Measurements from ENCODE around the gene ACO2.
"Not testable (repeated sequence)": the region's sequence is repeated elsewhere in the genome, so short reads cannot be mapped to it uniquely, and the experiment has no call there.

The ACO2 gene

GRCh38 chr22:41543854-41544670 lies 75.1 kb downstream of the ACO2 start, which contains the start of gene POLR3H:
Gene POLR3H (minus strand): TSS chr22:41544470. CDS start chr22:41544101, 369 bp downstream.
- DNase-seq = peak; percentile 99

- DNase-seq = peak; percentile 14
Measured at GRCh38 chr22:41544671-41545476, 76.0 kb downstream of the ACO2 start.

GRCh38 chr22:41548830-41549211 lies 79.9 kb downstream of the ACO2 start:
- DNase-seq = no peak

- no peak for DNase-seq
Measured at GRCh38 chr22:41550952-41551491, 82.1 kb downstream of the ACO2 start.

GRCh38 chr22:41551877-41552582 lies 83.1 kb downstream of the ACO2 start:
- no peak for DNase-seq

GRCh38 chr22:41555325-41555982 lies 86.5 kb downstream of the ACO2 start:
- peak; percentile 28 for DNase-seq

GRCh38 chr22:41556561-41556960 lies 87.6 kb downstream of the ACO2 start:
- no peak for DNase-seq

GRCh38 chr22:41557401-41558240 lies 88.7 kb downstream of the ACO2 start:
- peak; percentile 64 for DNase-seq

- not testable (repeated sequence) for DNase-seq
Measured at GRCh38 chr22:41558241-41558630, 89.3 kb downstream of the ACO2 start.

- DNase-seq = peak; percentile 27
Measured at GRCh38 chr22:41560095-41560471, 91.2 kb downstream of the ACO2 start.

- peak; percentile 63 for DNase-seq
Measured at GRCh38 chr22:41561335-41561734, 92.4 kb downstream of the ACO2 start.

GRCh38 chr22:41561788-41562187 lies 92.9 kb downstream of the ACO2 start:
- no peak for DNase-seq

GRCh38 chr22:41562461-41562860 lies 93.5 kb downstream of the ACO2 start:
- peak; percentile 13 for DNase-seq

- peak; percentile 92 for DNase-seq
Measured at GRCh38 chr22:41563051-41563711, 94.3 kb downstream of the ACO2 start.

- no peak for DNase-seq
Measured at GRCh38 chr22:41564563-41564962, 95.6 kb downstream of the ACO2 start.

- DNase-seq = peak; percentile 19
Measured at GRCh38 chr22:41565403-41566054, 96.6 kb downstream of the ACO2 start.

GRCh38 chr22:41567512-41567768 lies 98.5 kb downstream of the ACO2 start:
- DNase-seq = no peak

GRCh38 chr22:41568811-41569210 lies 99.9 kb downstream of the ACO2 start:
- no peak for DNase-seq

- no peak for DNase-seq
Measured at GRCh38 chr22:41570221-41570620, 101.3 kb downstream of the ACO2 start.

- no peak for DNase-seq
Measured at GRCh38 chr22:41571786-41572185, 102.9 kb downstream of the ACO2 start.

GRCh38 chr22:41572305-41572704 lies 103.4 kb downstream of the ACO2 start:
- DNase-seq = not testable (repeated sequence)

Measured in NCI-H82 (cell line).